MM.1S (cell line): ENCODE measurements around the gene OR2V2.

Source experiments
- EZH2 ChIP-seq: fragments of 300-600 bp; sonication (generic); optimal IDR thresholded peaks from 2 replicates; pipeline ENCODE3; 2017; ENCODE audit warnings: low read depth, mild to moderate bottlenecking, antibody characterized with exemption, low read length, mixed read lengths
- TF ChIP-seq, protein P1 (sequence below): fragments of 300-600 bp; sonication (generic); IDR thresholded peaks from 2 replicates; pipeline ENCODE4 v1.5.1; 2016; ENCODE audit warnings: antibody characterized with exemption, low read length, mixed read lengths

DNA sequence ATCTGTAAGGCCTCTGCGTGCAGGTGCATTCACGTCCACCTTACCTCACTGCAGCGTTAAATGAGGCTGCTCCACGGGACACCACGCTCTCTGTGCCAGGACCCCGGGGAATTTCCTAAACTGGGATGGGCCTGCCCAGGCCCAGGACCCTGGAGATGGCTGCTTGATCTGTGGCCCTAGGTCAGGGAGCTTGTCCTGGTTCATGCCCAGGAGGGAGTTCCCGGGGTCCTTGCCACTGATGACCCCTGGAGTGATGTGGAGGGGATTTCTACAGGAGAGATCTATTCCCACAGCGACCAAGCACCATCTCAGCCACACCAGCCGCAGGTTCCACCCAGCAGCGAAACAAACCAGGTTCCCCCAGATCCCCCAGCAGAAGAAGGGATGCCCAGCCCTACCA is 19.9 kb upstream of the OR2V2 start:
- TF ChIP-seq, protein P1, sequence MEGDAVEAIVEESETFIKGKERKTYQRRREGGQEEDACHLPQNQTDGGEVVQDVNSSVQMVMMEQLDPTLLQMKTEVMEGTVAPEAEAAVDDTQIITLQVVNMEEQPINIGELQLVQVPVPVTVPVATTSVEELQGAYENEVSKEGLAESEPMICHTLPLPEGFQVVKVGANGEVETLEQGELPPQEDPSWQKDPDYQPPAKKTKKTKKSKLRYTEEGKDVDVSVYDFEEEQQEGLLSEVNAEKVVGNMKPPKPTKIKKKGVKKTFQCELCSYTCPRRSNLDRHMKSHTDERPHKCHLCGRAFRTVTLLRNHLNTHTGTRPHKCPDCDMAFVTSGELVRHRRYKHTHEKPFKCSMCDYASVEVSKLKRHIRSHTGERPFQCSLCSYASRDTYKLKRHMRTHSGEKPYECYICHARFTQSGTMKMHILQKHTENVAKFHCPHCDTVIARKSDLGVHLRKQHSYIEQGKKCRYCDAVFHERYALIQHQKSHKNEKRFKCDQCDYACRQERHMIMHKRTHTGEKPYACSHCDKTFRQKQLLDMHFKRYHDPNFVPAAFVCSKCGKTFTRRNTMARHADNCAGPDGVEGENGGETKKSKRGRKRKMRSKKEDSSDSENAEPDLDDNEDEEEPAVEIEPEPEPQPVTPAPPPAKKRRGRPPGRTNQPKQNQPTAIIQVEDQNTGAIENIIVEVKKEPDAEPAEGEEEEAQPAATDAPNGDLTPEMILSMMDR, result no peak
- no peak for TF ChIP-seq EZH2
